Measurements from ENCODE around the gene PRDM16.

The PRDM16 gene

DNA sequence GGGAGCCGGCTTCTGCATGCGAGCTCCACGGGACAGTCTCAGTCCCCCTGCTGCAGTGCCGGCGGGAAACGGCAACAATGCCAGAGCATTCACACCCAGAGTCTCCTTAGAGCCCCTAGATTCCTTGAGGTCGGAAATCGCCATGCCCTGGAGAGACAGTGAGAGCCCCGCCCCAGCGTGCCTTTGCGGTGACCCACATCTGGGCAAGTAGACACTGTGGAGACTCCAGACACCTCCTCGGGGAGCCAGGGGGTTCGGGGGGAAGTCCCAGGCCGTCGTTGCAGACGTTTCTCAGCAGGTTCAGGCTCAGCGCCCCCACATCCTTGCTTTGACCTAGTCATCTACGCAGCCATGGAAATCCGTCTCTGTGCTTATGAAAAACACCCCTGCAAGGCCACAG, 304.2 kb downstream of the PRDM16 start:
- ATAC-seq (replicated peaks) = no peak
- Mint-ChIP-seq H3K27me3 (peaks cover 13 to 36% of the 10 kb centered on the region in 2 donors), H3K27ac (no peak overlapping the region), H3K36me3 (no peaks in the 10 kb centered on the region), H3K4me3 (no peak overlapping the region), H3K4me1 (no peaks in the 10 kb centered on the region), H3K9me3 (peaks cover 7 to 11% of the 10 kb centered on the region in 2 donors)
- DNase-seq = no peak

DNA sequence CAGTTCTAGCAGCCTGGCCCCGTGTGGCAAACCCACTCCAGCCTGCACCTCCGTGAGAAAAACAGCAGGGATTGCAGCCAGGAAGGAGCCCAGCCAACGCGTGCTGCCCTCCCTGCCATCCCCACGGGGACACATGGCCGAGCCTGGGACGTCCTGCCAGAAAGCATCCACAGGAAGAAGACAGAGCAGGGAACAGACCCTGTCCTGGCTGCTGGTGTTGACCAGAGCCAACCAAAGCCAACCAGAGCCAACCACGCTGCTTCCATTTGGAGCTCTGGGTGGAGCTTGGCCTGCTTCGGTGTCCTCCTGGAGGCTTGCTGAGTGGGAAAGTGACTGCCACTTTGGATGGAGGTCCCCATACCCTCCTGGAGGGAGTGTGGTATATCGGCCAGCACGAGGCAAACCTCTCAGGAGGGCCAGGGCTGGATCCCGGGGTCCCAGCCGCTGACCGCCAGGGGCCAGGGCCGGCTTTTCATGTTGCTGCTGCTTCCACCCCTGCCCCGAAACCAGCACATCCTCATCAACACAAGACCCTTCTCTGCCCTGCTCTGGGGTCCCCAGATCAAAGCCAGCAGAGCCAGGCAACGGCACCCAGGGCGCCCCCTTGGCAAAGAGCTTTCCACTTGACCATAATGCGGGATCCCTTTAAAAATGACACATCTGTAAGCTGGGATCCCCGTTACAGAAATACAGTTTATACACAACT, 304.9 kb downstream of the PRDM16 start:
- DNase-seq = no peak
- no peak overlapping the region for H3K4me3 Mint-ChIP-seq
- peaks cover 7 to 11% of the 10 kb centered on the region in 2 donors for H3K9me3 Mint-ChIP-seq
- no peaks in the 10 kb centered on the region for H3K4me1 Mint-ChIP-seq
- H3K27me3 Mint-ChIP-seq = peaks cover 13 to 36% of the 10 kb centered on the region in 2 donors
- peak overlapping the region; percentile 62 for H3K27ac Mint-ChIP-seq
- ATAC-seq (replicated peaks) = no peak
- H3K36me3 Mint-ChIP-seq = no peaks in the 10 kb centered on the region

DNA sequence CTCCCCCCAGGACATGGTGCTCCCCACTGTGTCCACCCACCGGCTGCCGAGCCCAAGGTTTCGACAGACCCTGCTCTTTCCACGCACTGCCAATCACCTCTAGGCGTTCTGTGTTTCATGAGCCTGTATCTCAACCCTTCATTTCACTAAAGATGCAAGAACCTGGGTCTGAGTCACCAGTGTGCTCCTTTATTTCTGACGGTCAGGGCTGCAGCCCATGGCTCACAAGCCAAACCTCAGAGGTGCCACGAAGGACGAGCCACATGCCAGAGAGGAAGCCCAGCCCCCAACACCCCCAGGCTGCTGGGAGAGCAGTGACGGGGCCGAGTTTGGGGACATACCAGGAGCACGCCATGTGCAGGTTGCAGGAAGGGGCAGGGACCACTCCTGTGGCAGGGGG, 306.2 kb downstream of the PRDM16 start:
- Mint-ChIP-seq H3K9me3 (peaks cover 7 to 11% of the 10 kb centered on the region in 2 donors), H3K27me3 (peaks cover 13 to 35% of the 10 kb centered on the region in 2 donors), H3K4me1 (no peaks in the 10 kb centered on the region), H3K27ac (no peak overlapping the region), H3K4me3 (no peak overlapping the region), H3K36me3 (no peaks in the 10 kb centered on the region)
- DNase-seq (no peak), ATAC-seq (replicated peaks) (no peak)

DNA sequence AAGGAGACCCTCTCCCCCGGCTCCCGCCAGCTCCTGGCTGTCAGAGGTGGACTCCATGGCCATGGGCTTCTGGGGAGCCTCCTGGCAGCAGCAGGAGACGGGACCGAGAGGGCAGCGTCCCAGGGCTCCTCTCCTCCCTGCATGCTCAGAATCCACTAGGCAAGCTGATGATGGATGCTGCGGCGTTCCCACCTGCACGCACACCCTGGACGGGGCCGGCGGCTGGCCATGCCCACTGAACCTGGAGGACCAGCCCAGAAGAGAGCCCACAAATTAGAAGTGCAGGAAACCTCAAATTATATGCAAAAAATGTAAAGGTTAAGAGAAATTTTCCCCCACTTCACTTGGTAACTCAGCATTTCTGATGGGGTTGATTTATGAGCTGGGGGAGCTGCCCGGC, 308.2 kb downstream of the PRDM16 start:
- Mint-ChIP-seq H3K36me3 (no peaks in the 10 kb centered on the region), H3K4me1 (no peaks in the 10 kb centered on the region), H3K9me3 (no peaks in the 10 kb centered on the region), H3K27me3 (peaks cover 10 to 23% of the 10 kb centered on the region in 2 donors), H3K4me3 (no peak overlapping the region), H3K27ac (no peak overlapping the region)
- DNase-seq (no peak), ATAC-seq (replicated peaks) (no peak)

DNA sequence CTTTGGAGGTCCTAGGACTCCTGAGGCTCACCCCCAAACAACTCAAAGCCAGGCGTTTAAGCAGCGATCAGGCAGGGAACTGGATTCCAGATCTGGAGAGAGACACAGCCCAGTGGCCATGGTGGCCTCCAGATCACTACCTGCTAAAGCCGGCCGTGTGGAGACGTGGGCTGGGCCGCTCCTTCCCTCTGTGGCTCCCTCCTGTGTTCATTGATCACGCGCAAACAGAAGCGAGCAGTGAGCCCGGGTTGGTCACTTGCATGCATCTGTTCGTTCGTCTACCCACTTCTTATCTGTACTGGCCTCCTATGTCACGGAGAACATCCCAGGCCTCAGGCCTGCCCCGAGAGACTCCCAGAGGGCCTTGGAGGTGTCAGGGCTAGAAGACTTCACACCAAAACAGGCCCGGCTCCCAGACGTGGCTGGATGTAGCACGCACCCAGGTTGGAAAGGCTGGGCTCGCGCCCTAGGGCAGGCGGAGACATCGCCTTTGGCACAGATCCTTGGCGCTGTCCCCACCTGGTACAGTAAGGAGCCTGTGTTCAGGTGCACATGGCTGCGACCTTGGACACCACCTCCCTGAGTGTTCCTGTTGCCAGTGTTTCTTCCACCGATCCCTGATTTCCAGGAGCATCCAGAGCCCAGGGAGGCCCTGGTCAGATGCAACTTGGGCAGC, 308.7 kb downstream of the PRDM16 start:
- H3K4me1 Mint-ChIP-seq = no peaks in the 10 kb centered on the region
- ATAC-seq (replicated peaks) = no peak
- H3K27me3 Mint-ChIP-seq = peaks cover 10 to 17% of the 10 kb centered on the region in 2 donors
- H3K27ac Mint-ChIP-seq = no peak overlapping the region
- H3K9me3 Mint-ChIP-seq = no peaks in the 10 kb centered on the region
- no peak for DNase-seq
- no peak overlapping the region for H3K4me3 Mint-ChIP-seq
- no peaks in the 10 kb centered on the region for H3K36me3 Mint-ChIP-seq

DNA sequence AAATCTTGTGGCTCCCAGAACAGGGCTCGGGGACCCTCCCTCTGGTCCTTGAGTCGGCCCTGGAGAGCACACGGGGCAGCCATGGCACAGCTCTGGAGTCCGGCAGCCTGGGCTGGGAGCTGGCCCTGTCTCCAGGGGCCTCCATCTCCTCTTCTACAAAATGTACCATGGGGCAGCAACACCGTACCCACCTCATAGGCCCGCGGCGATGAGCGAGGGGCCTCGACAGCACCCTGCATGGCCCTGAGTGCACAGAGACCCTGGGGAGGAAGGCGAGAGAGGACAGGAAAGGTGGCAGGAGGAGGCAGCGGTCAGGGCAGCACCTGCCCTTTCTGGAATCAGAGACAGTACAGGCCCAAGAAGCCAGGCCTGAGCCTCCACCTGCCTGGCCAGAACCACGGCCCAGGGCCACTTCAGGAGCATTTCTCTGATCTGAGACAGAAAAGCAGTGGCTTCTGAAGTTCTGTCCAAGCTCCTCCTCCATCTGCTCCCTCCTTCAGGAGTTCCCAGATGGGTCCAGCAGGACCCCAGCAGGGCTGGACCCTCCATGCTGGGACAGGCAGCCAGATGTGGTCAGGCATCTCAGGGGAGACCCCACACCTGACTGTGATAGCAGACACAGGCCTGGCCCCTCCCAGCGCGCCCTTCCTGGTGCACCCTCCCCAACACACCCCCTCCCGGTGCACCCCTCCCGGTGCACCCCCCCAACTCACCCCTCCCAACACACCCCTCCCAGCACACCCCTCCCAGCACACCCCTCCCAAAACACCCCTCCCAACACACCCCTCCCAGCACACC, 309.6 kb downstream of the PRDM16 start:
- no peak for DNase-seq
- H3K36me3 Mint-ChIP-seq = no peaks in the 10 kb centered on the region
- no peaks in the 10 kb centered on the region for H3K4me1 Mint-ChIP-seq
- no peak overlapping the region for H3K4me3 Mint-ChIP-seq
- no peak overlapping the region for H3K27ac Mint-ChIP-seq
- no peak for ATAC-seq (replicated peaks)
- peaks cover 12 to 15% of the 10 kb centered on the region in 2 donors for H3K27me3 Mint-ChIP-seq
- no peaks in the 10 kb centered on the region for H3K9me3 Mint-ChIP-seq

DNA sequence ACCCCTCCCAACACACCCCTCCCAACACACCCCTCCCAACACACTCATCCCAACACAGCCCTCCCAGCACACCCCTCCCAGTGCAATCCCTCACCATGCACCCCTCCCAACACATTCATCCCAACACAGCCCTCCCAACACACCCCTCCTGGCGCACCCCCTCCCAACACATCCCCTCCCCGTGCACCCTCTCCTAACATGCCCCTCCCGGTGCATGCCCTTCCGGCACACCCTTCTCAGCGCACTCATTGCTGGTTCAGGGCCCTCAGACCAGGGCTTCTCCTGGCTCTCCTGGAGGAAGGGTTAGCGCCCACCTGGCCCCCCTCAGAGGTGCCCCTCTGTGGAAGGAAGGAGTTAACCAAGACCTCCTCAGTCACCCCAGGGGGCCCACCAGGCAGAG, 310.9 kb downstream of the PRDM16 start:
- no peak overlapping the region for H3K27ac Mint-ChIP-seq
- H3K4me1 Mint-ChIP-seq = no peaks in the 10 kb centered on the region
- H3K36me3 Mint-ChIP-seq = no peaks in the 10 kb centered on the region
- peaks cover 15% of the 10 kb centered on the region in 2 donors for H3K27me3 Mint-ChIP-seq
- ATAC-seq (replicated peaks) (no peak), DNase-seq (no peak)
- H3K9me3 Mint-ChIP-seq = no peaks in the 10 kb centered on the region
- no peak overlapping the region for H3K4me3 Mint-ChIP-seq

DNA sequence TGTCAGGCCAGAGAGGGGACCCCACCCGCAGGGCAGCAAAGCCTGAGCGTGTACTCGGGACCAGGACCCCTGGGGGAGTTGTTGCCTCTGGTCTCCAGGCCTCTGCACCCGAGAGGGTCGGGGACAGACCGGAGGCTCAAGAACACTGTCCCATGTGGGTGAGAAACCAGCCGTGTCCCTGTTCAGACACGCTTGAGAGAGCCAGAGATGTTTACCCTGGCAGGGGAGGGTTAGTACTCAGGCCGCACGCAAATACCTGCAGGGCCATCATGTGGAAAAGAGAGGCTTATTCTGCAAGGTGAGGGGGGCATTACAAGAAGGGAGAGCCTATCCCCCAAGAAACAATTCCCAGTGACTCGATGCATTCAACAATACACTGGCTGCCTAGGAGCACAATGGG, 311.5 kb downstream of the PRDM16 start:
- Mint-ChIP-seq H3K27me3 (peaks cover 15% of the 10 kb centered on the region in 2 donors), H3K27ac (no peak overlapping the region), H3K4me1 (no peaks in the 10 kb centered on the region), H3K36me3 (no peaks in the 10 kb centered on the region), H3K9me3 (no peaks in the 10 kb centered on the region), H3K4me3 (no peak overlapping the region)
- no peak for DNase-seq
- ATAC-seq (replicated peaks) = no peak

DNA sequence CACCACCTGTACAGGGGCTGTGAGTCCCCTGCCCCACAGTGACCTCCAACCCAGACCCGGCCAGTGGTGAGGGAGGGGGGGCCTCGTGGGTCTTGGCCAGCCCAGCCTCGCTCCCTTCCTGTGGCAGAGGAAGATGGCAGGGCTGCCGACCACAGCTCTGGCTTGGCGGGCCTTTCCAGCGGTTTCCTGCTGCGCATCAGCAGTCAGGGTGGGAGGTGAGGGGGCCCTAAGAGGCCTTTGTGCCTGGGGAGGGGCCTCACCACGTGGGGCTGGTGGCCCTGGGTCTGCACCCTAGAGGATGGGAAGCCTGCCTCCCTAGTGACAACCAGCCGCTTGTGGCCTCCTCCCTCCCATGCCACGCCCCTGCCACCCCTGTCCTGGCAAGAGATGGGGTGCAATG, 312.9 kb downstream of the PRDM16 start:
- Mint-ChIP-seq H3K27me3 (peaks cover 10 to 11% of the 10 kb centered on the region in 2 donors), H3K9me3 (no peaks in the 10 kb centered on the region), H3K27ac (no peak overlapping the region), H3K4me1 (no peaks in the 10 kb centered on the region), H3K4me3 (no peak overlapping the region), H3K36me3 (no peaks in the 10 kb centered on the region)
- DNase-seq (no peak), ATAC-seq (replicated peaks) (no peak)

DNA sequence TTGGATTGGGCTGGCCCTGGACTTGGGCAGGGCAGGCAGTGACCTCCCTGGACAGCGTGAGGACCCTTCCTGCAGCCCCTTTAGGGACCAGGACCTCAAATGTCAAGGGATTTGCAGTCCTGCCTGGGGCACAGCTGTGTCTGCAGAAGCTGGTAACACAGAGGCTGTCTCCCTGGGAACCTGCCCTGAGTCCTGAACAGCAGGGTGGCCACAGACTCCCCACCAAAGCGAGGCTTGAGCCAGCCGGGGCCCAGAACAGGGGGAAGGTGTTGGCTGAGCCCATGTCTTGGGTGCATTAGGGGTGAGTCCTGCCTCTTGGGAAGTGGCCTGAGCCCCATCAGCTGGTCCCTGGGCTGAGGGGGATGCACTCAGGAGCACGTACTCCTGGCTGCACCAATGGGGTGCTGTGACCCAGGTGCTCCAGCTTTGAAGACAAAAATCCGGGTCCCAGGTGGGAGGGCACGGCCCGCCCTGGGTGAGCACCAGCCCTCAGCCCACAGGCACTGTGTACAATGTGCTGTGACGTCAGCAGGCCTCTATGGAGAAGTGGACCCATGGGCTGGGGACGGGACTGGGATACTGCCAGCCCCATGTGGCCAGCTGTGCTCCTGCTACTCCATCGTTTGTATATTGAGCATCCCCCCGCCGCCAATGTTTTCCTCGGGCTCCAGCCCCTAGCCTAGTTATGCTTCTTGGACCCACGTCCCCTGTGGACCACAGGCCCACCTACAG, 313.5 kb downstream of the PRDM16 start:
- no peak for ATAC-seq (replicated peaks)
- no peaks in the 10 kb centered on the region for H3K36me3 Mint-ChIP-seq
- no peak overlapping the region for H3K27ac Mint-ChIP-seq
- no peaks in the 10 kb centered on the region for H3K9me3 Mint-ChIP-seq
- DNase-seq = no peak
- no peak overlapping the region for H3K4me3 Mint-ChIP-seq
- peaks cover 5 to 11% of the 10 kb centered on the region in 2 donors for H3K27me3 Mint-ChIP-seq
- no peaks in the 10 kb centered on the region for H3K4me1 Mint-ChIP-seq

DNA sequence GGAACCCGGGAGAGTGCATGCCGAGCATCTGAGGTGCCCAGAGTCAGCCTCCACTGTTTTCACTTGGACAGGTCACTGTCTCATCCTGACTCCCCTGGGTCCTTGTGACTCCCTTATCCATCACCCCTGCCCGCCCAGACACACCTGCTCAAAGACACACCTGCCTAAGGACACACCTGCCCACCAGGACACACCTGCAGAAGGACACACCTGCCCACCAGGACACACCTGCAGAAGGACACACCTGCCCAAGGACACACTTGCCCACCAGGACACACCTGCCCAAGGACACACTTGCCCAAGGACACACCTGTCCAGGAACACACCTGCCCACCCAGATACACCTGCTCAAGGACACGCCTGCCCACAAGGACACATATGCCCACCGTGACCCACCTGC, 314.7 kb downstream of the PRDM16 start:
- Mint-ChIP-seq H3K4me1 (no peaks in the 10 kb centered on the region), H3K27ac (no peak overlapping the region)

DNA sequence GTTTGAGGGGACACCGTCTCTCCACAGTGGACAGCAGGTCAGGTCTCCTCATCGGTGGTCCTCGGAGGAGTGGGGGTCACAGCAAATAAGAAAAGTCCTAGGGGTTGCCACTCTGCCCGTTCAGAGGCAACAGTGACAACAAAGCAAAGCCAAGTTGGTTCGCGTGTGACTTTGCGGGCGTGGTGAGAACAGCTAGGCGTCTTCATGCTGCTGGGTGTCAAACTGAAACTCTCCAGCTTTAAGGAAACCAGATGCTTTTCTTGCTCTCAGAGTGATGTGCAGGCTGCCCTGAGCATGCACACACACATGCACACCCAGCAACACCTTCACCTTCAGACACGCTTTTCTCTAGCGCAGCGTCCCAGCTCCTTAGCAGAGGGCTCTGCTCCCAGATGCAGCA, 315.4 kb downstream of the PRDM16 start:
- DNase-seq (no peak), ATAC-seq (replicated peaks) (no peak)
- H3K27me3 Mint-ChIP-seq = peaks cover 10 to 11% of the 10 kb centered on the region in 2 donors
- H3K4me1 Mint-ChIP-seq = no peaks in the 10 kb centered on the region
- no peak overlapping the region for H3K4me3 Mint-ChIP-seq
- no peaks in the 10 kb centered on the region for H3K36me3 Mint-ChIP-seq
- no peaks in the 10 kb centered on the region for H3K9me3 Mint-ChIP-seq
- H3K27ac Mint-ChIP-seq = no peak overlapping the region

More for the DNA sequence above, 314.7 kb downstream of the PRDM16 start:
- no peak overlapping the region for H3K4me3 Mint-ChIP-seq
- ATAC-seq (replicated peaks) (no peak), DNase-seq (no peak)
- H3K27me3 Mint-ChIP-seq = peaks cover 5 to 11% of the 10 kb centered on the region in 2 donors
- no peaks in the 10 kb centered on the region for H3K36me3 Mint-ChIP-seq
- H3K9me3 Mint-ChIP-seq = no peaks in the 10 kb centered on the region

DNA sequence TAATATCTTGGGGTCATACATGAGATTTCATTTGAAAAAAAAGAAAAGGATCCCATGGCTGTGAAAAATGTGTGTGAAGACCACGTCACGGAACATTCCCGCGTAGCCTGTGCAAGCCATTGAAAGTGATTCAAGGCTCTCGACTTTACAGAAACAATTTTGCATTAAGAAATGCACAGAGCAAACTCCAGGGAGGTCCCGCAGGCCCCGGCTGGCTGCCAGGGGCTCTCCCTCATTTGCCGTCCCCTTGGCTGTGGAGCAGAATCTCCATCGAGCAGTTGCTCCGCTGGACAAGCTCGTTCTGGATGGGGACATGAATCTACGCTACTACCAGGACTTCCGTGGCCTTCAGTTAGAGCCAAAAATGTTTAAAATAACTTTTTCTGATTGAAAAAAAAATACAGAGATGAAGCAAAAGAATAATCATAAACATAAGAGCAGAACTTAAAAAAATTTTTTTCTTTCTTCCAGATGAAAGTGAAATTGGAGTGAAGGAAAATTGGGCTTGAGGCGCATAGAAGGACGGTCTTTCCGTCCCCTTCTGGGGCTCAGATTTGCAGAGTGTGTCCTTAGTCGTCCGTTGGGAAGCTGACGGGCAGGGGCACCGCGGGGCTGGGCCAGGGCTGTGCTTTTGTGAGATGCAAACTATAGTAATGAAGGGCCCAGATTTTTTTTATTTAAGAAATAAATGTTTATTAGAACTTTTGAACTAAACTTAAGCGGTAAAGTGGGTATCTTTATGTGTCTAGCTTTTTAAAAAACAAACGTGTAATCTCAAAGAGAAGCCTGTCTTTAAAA, 317.4 kb downstream of the PRDM16 start:
- no peak for DNase-seq
- ATAC-seq (replicated peaks) = no peak
- H3K9me3 Mint-ChIP-seq = no peaks in the 10 kb centered on the region
- peaks cover 11 to 21% of the 10 kb centered on the region in 2 donors for H3K27me3 Mint-ChIP-seq
- no peak overlapping the region for H3K4me3 Mint-ChIP-seq
- H3K27ac Mint-ChIP-seq = no peak overlapping the region
- no peaks in the 10 kb centered on the region for H3K36me3 Mint-ChIP-seq
- H3K4me1 Mint-ChIP-seq = no peaks in the 10 kb centered on the region

Data from stimulated activated naive B cell treated with anti-CD40 and anti-IgM and Interleukin-4, amounts not matched to agents 10 μg/mL and 1 μg/mL and 100 μg/mL, for 72 hours (primary cell).